BJ (cell line): ENCODE measurements around the gene TBX15. TPM values are rescaled to one million over a fixed set of nuclear protein-coding genes. Genes with fewer than 3 reads are reported as not detected.
A peak's percentile ranks its signal among the peaks of the same experiment; 100 is the strongest.

Experiments used
- CTCF ChIA-PET: fragments of 350-600 bp; formaldehyde crosslinking; extraction: SDS; loops from one replicate; lab custom pipeline; 2021; ENCODE audit warnings: antibody characterized with exemption, inconsistent platforms; lab: Yijun Ruan, JAX
- POLR2A ChIA-PET: fragments of 300-600 bp; sonication (Branson Sonifier 250); formaldehyde crosslinking; extraction: SDS; loops from one replicate; lab custom pipeline; 2021; ENCODE audit warnings: antibody characterized with exemption; lab: Charles Lee
- DNase-seq: peaks from one replicate; pipeline ENCODE4 v3.0.0-alpha.2; 2011; ENCODE audit warnings: low read depth
- H3K27me3 ChIP-seq: 2 replicates; pipeline ENCODE4 v1.6.0; 2011; ENCODE audit warnings: low read length; ENCODE audit not compliant: control insufficient read depth, insufficient read depth
- H3K36me3 ChIP-seq: 2 replicates; pipeline ENCODE4 v1.5.1; 2011; ENCODE audit warnings: low read length; ENCODE audit not compliant: control insufficient read depth, insufficient read depth
- H3K4me3 ChIP-seq: 2 replicates; pipeline ENCODE4 v1.5.1; 2011; ENCODE audit warnings: low read depth, mild to moderate bottlenecking, control low read depth, low read length
- polyA plus RNA-seq: library from polyadenylated mRNA; depleted of rRNA; stranded (reverse); fragments of >200 nt; gene quantifications from 2 replicates; pipeline ENCODE4 v1.2.3, GENCODE V29; 2011
- TF ChIP-seq, protein P1 (sequence below): IDR thresholded peaks from 2 replicates; pipeline ENCODE4 v1.5.1; 2011; ENCODE audit warnings: low read depth, mild to moderate bottlenecking, control low read depth, inconsistent platforms, low read length, moderate library complexity; ENCODE audit not compliant: insufficient read depth

TBX15 gene
- polyA plus RNA-seq, 1 experiment = 14.8 TPM

GRCh38 chr1:118949315-118949714 lies 38.8 kb downstream of the TBX15 start:
- Histone ChIP-seq H3K4me3 (no peak overlapping the region), H3K27me3 (no peaks in the 10 kb centered on the region; the same call in 1 of the 2 replicates), H3K36me3 (peaks cover 1% of the 10 kb centered on the region; the same call in 1 of the 2 replicates)
- ChIA-PET CTCF (interaction anchor here (1.3 kb wide), 1 partner anchor 13 kb away, joined by 3 read pairs; no protein-coding TSS in a partner anchor), POLR2A (no interaction called here)
- no peak for DNase-seq
- TF ChIP-seq, protein P1, sequence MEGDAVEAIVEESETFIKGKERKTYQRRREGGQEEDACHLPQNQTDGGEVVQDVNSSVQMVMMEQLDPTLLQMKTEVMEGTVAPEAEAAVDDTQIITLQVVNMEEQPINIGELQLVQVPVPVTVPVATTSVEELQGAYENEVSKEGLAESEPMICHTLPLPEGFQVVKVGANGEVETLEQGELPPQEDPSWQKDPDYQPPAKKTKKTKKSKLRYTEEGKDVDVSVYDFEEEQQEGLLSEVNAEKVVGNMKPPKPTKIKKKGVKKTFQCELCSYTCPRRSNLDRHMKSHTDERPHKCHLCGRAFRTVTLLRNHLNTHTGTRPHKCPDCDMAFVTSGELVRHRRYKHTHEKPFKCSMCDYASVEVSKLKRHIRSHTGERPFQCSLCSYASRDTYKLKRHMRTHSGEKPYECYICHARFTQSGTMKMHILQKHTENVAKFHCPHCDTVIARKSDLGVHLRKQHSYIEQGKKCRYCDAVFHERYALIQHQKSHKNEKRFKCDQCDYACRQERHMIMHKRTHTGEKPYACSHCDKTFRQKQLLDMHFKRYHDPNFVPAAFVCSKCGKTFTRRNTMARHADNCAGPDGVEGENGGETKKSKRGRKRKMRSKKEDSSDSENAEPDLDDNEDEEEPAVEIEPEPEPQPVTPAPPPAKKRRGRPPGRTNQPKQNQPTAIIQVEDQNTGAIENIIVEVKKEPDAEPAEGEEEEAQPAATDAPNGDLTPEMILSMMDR = no peak

- H3K4me3 ChIP-seq = no peak overlapping the region
- no peak for DNase-seq
- CTCF ChIA-PET = interaction anchor here (1.3 kb wide), 1 partner anchor 13 kb away, joined by 3 read pairs; no protein-coding TSS in a partner anchor
Measured at GRCh38 chr1:118948846-118949245, 39.3 kb downstream of the TBX15 start.

GRCh38 chr1:118948351-118948750 lies 39.8 kb downstream of the TBX15 start:
- no peak for DNase-seq
- CTCF ChIA-PET = no interaction called here
- TF ChIP-seq, protein P1 = no peak
- Histone ChIP-seq H3K27me3 (no peaks in the 10 kb centered on the region; the same call in 1 of the 2 replicates), H3K36me3 (peaks cover 1% of the 10 kb centered on the region; the same call in 1 of the 2 replicates), H3K4me3 (no peak overlapping the region)
- POLR2A ChIA-PET = no interaction called here

More at GRCh38 chr1:118948846-118949245, 39.3 kb downstream of the TBX15 start:
- TF ChIP-seq, protein P1 = no peak
- peaks cover 1% of the 10 kb centered on the region; the same call in 1 of the 2 replicates for H3K36me3 ChIP-seq
- POLR2A ChIA-PET = no interaction called here
- H3K27me3 ChIP-seq = no peaks in the 10 kb centered on the region; the same call in 1 of the 2 replicates

DNA sequence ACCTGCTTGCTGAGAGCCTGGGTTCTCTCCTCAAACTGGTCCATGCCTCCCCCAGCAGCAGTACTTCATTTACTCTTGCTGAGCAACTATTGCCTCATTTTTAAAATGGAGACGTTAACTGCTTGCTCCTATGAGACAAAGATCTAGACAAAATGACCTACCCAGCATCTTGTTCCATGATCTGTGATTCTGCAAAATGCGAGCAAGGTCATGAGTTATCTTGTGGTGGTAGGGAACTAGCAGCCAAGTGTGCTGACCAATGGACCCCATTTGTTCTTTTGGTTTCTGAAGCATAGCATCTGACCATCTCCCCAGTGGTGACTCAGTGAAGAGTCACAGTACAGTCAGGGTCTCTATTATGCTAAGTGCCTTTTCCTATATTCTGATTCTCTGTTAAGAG lies 40.4 kb downstream of the TBX15 start:
- CTCF ChIA-PET = no interaction called here
- POLR2A ChIA-PET = no interaction called here
- no peaks in the 10 kb centered on the region; the same call in 1 of the 2 replicates for H3K27me3 ChIP-seq
- no peak overlapping the region for H3K4me3 ChIP-seq
- TF ChIP-seq, protein P1 = no peak
- peak; percentile 41 for DNase-seq
- peaks cover 1% of the 10 kb centered on the region; the same call in 1 of the 2 replicates for H3K36me3 ChIP-seq

DNA sequence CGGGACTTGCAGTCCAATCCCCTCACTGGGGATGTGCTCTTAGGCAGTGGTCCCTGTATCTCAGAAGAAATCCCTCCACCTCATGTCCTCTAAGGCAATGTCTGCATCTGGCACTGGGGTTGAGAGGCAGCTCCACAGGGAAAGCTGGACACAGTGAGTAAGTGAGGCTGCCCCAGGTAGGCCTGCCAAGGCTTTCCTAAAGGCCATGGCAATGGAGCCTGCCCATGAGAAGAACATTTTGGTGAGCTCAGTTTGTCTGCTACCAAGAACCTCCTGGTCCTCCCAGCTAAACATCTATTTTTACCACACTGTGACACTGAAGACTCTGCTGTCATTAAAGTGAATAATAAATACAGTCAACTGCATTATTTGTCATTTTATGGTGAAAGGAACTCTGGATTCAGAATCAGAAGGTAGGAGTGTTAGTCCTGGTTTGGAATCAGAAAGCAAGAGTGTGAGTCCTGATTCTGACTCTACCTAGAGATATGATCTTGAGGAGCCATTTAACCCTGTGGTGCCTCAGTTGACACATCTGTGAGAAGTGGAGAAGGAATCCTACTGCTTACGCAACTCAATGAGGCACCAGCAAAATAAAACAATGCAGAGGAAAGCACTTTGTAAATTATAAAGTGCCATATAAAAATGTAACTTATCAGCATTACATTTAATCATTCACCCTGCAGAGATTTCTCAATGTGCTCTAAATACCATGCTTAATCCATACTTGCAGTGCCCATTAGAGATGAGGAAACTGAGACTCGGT lies 41.0 kb downstream of the TBX15 start:
- Histone ChIP-seq H3K27me3 (no peaks in the 10 kb centered on the region; the same call in 1 of the 2 replicates), H3K4me3 (no peak overlapping the region), H3K36me3 (peaks cover 1% of the 10 kb centered on the region; the same call in 1 of the 2 replicates)
- TF ChIP-seq, protein P1 = no peak
- CTCF ChIA-PET = interaction anchor here (0.7 kb wide), 1 partner anchor 798 kb away, joined by 3 read pairs; no protein-coding TSS in a partner anchor
- POLR2A ChIA-PET = interaction anchor here (0.6 kb wide), 1 partner anchor 134 kb away, joined by 4 read pairs; no protein-coding TSS in a partner anchor
- no peak for DNase-seq
